Hepatocyte (in vitro differentiated cells): ENCODE data around the gene ERFL. TPM values are rescaled to one million over a fixed set of nuclear protein-coding genes. Genes with fewer than 3 reads are reported as not detected.

ENCODE experiments used
- DNase-seq: peaks from one replicate; pipeline ENCODE4 v3.0.0-alpha.2; 2016; ENCODE audit warnings: low spot score
- H2AFZ ChIP-seq: fragments of 200-600 bp; sonication (generic); 2 replicates; pipeline ENCODE4 v1.6.0; 2016; ENCODE audit warnings: antibody characterized with exemption, mild to moderate bottlenecking
- H3K27ac ChIP-seq: fragments of 200-600 bp; sonication (generic); 2 replicates; pipeline ENCODE4 v1.5.1; 2016; ENCODE audit warnings: mild to moderate bottlenecking
- H3K27me3 ChIP-seq: fragments of 200-600 bp; sonication (generic); 2 replicates; pipeline ENCODE4 v1.6.1; 2016
- H3K36me3 ChIP-seq: fragments of 200-600 bp; sonication (generic); replicated peaks from 2 replicates; pipeline ENCODE4 v1.5.1; 2016; ENCODE audit warnings: low read depth; ENCODE audit not compliant: insufficient read depth
- H3K4me1 ChIP-seq: fragments of 200-600 bp; sonication (generic); 2 replicates; pipeline ENCODE4 v1.5.1; 2016; ENCODE audit warnings: mild to moderate bottlenecking, moderate library complexity; ENCODE audit not compliant: insufficient read depth
- H3K4me2 ChIP-seq: fragments of 200-600 bp; sonication (generic); 2 replicates; pipeline ENCODE4 v1.6.0; 2016
- H3K4me3 ChIP-seq: fragments of 200-600 bp; sonication (generic); 2 replicates; pipeline ENCODE4 v1.5.1; 2016; ENCODE audit warnings: mild to moderate bottlenecking
- H3K79me2 ChIP-seq: fragments of 200-600 bp; sonication (generic); 2 replicates; pipeline ENCODE4 v1.6.0; 2017; ENCODE audit warnings: mild to moderate bottlenecking
- H3K9me2 ChIP-seq: fragments of 200-600 bp; sonication (generic); replicated peaks from 2 replicates; pipeline ENCODE4 v1.6.0; 2017; ENCODE audit warnings: mild to moderate bottlenecking; ENCODE audit not compliant: insufficient read depth
- H3K9me3 ChIP-seq: fragments of 200-600 bp; sonication (generic); 2 replicates; pipeline ENCODE4 v1.5.1; 2016; ENCODE audit warnings: low read depth, mild to moderate bottlenecking
- H4K20me1 ChIP-seq: fragments of 200-600 bp; sonication (generic); 2 replicates; pipeline ENCODE4 v1.6.0; 2016; ENCODE audit warnings: mild to moderate bottlenecking; ENCODE audit not compliant: insufficient read depth, poor library complexity, severe bottlenecking
- CTCF ChIP-seq: fragments of 200-600 bp; sonication (generic); IDR thresholded peaks from 2 replicates; pipeline ENCODE4 v1.5.1; 2016; ENCODE audit warnings: antibody characterized with exemption, mild to moderate bottlenecking; ENCODE audit not compliant: poor library complexity
- EZH2 ChIP-seq: fragments of 200-600 bp; sonication (generic); IDR thresholded peaks from 2 replicates; pipeline ENCODE4 v1.6.1; 2016; ENCODE audit warnings: antibody characterized with exemption, mild to moderate bottlenecking, borderline replicate concordance
- EZH2phosphoT487 ChIP-seq: fragments of 200-600 bp; sonication (generic); IDR thresholded peaks from one replicate; pipeline ENCODE4 v1.6.1; 2018; ENCODE audit warnings: antibody characterized with exemption, mild to moderate bottlenecking, low read depth, moderate library complexity; ENCODE audit not compliant: unreplicated experiment, severe bottlenecking
- WGBS: methylation state at CpG from one replicate; pipeline ENCODE4 v1.1.6; 2016; ENCODE audit warnings: low lambda C conversion rate; ENCODE audit errors: missing lambda C conversion rate; 5-methylcytosine and 5-hydroxymethylcytosine counted together
- polyA plus RNA-seq: library from polyadenylated mRNA; unstranded; fragments of >200 nt; fragmentation: Nextera tagmentation; extraction: Ambion mirVana; gene quantifications from 2 replicates; pipeline ENCODE4 v1.2.1, GENCODE V29; 2016
- total RNA-seq: library from RNA; depleted of rRNA; stranded (reverse); fragments of >200 nt; gene quantifications from 2 replicates; pipeline ENCODE4 v1.2.3, GENCODE V29; 2014

Gene ERFL
- total RNA-seq (0.53 TPM in 1 of 2 replicates, not detected in the other), polyA plus RNA-seq (not detected in 2 replicates)

GRCh38 chr19:41928221-41928683, at the start of gene ERFL:
Gene ERFL (minus strand): TSS chr19:41928449. CDS start chr19:41912919, 15,530 bp downstream.
- Histone ChIP-seq H3K36me3 (no peaks in the 10 kb centered on the region), H4K20me1 (no peaks in the 10 kb centered on the region), H3K4me3 (peak within 1 kb of the TSS; percentile 70), H3K4me1 (peaks cover 11% of the 10 kb centered on the region), H3K27me3 (peaks cover 90% of the 10 kb centered on the region), H3K9me2 (no peaks in the 10 kb centered on the region), H3K4me2 (peak within 1 kb of the TSS; percentile 100), H3K79me2 (no peaks in the 10 kb centered on the region), H2AFZ (peak within 1 kb of the TSS; percentile 66), H3K27ac (no peak within 1 kb of the TSS), H3K9me3 (no peaks in the 10 kb centered on the region)
- WGBS = 2% methylated on average over 17 of the region's 49 CpGs
- TF ChIP-seq EZH2phosphoT487 = no peak
- peak; percentile 43 for TF ChIP-seq EZH2
- DNase-seq = no peak

GRCh38 chr19:41977916-41978315, 49.7 kb upstream of the ERFL start:
- Histone ChIP-seq H3K4me3 (no peak overlapping the region), H3K27ac (no peak overlapping the region), H4K20me1 (no peaks in the 10 kb centered on the region), H3K4me1 (no peaks in the 10 kb centered on the region), H3K4me2 (no peak overlapping the region), H3K9me3 (no peaks in the 10 kb centered on the region), H3K27me3 (no peaks in the 10 kb centered on the region), H3K9me2 (no peaks in the 10 kb centered on the region), H2AFZ (no peak overlapping the region), H3K36me3 (no peaks in the 10 kb centered on the region), H3K79me2 (no peaks in the 10 kb centered on the region)
- whole genome bisulfite sequencing = 94% methylated on average over 21 of the region's 22 CpGs
- TF ChIP-seq CTCF = no peak
- no peak for TF ChIP-seq EZH2
- TF ChIP-seq EZH2phosphoT487 = no peak
- DNase-seq = no peak

DNA sequence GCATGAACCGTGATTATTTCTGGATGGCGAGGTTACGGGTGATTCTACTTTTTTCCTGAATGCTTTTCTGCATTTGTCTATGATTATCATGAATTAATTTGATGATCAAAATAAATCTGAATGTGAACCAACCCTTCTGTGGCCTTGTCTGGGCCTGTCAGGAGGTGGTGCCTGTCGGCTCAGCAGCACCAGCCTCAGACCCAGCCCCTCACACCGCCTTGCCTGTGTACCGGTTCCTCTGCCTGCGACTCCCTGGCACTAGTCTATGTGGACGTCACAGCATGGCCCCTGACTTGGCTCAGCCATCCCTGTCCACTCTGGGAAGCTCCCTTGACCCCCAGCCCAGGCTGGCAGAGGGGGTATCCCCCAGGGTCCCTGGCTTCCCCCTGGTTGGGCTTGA, 46.4 kb upstream of the ERFL start:
- Histone ChIP-seq H3K79me2 (no peaks in the 10 kb centered on the region), H4K20me1 (no peaks in the 10 kb centered on the region), H3K27me3 (no peaks in the 10 kb centered on the region), H3K4me2 (no peak overlapping the region), H3K4me1 (no peaks in the 10 kb centered on the region), H3K36me3 (no peaks in the 10 kb centered on the region), H3K9me2 (no peaks in the 10 kb centered on the region), H2AFZ (no peak overlapping the region), H3K9me3 (no peaks in the 10 kb centered on the region), H3K4me3 (no peak overlapping the region), H3K27ac (no peak overlapping the region)
- WGBS = 81% methylated on average over 8 of the region's 8 CpGs
- no peak for DNase-seq
- no peak for TF ChIP-seq EZH2
- no peak for TF ChIP-seq EZH2phosphoT487
- no peak for TF ChIP-seq CTCF

DNA sequence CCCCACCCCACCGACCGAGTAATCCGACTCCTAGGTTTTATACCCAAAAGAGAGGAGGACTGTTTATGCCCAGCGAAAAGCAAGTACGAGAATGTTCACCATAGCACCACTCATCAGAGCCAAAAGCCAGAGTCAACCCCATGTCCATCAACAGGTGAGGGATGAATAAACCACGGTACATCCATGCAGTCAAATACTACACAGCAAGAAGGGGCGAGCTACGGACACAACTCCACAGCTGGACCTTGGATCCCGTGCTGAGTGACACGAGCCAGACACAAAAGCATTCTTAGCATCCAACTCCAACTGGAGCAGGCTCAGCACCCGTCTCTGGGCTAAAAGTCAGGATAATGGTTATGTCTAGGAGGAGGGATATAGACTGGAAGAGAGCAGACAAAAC, 43.1 kb upstream of the ERFL start:
- Histone ChIP-seq H3K9me2 (no peaks in the 10 kb centered on the region), H2AFZ (no peak overlapping the region), H3K36me3 (no peaks in the 10 kb centered on the region), H3K4me3 (no peak overlapping the region), H4K20me1 (no peaks in the 10 kb centered on the region), H3K79me2 (no peaks in the 10 kb centered on the region), H3K9me3 (no peaks in the 10 kb centered on the region), H3K4me2 (no peak overlapping the region), H3K4me1 (no peaks in the 10 kb centered on the region), H3K27ac (no peak overlapping the region), H3K27me3 (no peaks in the 10 kb centered on the region)
- no peak for DNase-seq
- 82% methylated on average over 11 of the region's 11 CpGs for WGBS
- TF ChIP-seq EZH2 = no peak
- TF ChIP-seq CTCF = no peak
- TF ChIP-seq EZH2phosphoT487 = no peak
